Measurements from ENCODE around the gene TMEM235.
"Not testable (repeated sequence)": the region's sequence is repeated elsewhere in the genome, so short reads cannot be mapped to it uniquely, and the experiment has no call there.

Gene TMEM235

GRCh38 chr17:78233678-78234077 lies 2.2 kb downstream of the TMEM235 start:
- H3K27ac ChIP-seq, result no peak overlapping the region
- TF ChIP-seq, protein P1, sequence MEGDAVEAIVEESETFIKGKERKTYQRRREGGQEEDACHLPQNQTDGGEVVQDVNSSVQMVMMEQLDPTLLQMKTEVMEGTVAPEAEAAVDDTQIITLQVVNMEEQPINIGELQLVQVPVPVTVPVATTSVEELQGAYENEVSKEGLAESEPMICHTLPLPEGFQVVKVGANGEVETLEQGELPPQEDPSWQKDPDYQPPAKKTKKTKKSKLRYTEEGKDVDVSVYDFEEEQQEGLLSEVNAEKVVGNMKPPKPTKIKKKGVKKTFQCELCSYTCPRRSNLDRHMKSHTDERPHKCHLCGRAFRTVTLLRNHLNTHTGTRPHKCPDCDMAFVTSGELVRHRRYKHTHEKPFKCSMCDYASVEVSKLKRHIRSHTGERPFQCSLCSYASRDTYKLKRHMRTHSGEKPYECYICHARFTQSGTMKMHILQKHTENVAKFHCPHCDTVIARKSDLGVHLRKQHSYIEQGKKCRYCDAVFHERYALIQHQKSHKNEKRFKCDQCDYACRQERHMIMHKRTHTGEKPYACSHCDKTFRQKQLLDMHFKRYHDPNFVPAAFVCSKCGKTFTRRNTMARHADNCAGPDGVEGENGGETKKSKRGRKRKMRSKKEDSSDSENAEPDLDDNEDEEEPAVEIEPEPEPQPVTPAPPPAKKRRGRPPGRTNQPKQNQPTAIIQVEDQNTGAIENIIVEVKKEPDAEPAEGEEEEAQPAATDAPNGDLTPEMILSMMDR (IDR thresholded peaks at IDR 0.05), result no peak
- no peak for TF ChIP-seq ZFX (IDR thresholded peaks at IDR 0.05; ENCODE audit: borderline replicate concordance)

- no peak for TF ChIP-seq ZFX (IDR thresholded peaks at IDR 0.05; ENCODE audit: borderline replicate concordance)
- TF ChIP-seq, protein P1 (IDR thresholded peaks at IDR 0.05), result no peak
- H3K27ac ChIP-seq, result no peak overlapping the region
Observed at GRCh38 chr17:78234261-78234865, 2.9 kb downstream of the TMEM235 start.

- H3K27ac ChIP-seq, result not testable (repeated sequence)
Observed at GRCh38 chr17:78235022-78235421, 3.6 kb downstream of the TMEM235 start.

DNA sequence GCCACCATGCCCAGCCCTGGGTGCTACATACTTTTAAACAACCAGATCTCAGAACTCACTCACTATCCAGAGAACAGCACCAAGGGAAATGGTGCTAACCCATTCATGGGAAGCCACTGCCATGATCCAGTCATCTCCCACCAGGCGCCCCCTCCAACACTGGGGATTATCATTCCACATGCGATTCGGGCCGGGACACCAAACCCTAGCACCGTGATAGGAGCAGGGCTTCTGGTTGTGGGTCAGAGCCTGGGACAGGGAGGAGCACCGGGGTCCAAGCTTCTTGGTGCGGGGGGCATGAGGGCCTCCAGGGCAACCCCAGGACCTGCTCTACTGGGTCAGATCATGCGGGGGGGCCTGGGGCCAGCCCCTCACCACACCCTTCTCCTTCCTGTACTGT lies 4.5 kb downstream of the TMEM235 start:
- no peak overlapping the region for H3K27ac ChIP-seq
- TF ChIP-seq ZFX (IDR thresholded peaks at IDR 0.05; ENCODE audit: borderline replicate concordance), result no peak
- TF ChIP-seq, protein P1 (IDR thresholded peaks at IDR 0.05), result no peak

GRCh38 chr17:78236362-78237127 lies 5.1 kb downstream of the TMEM235 start:
- TF ChIP-seq ZFX (IDR thresholded peaks at IDR 0.05; ENCODE audit: borderline replicate concordance), result no peak
- TF ChIP-seq, protein P1 (IDR thresholded peaks at IDR 0.05), result no peak
- H3K27ac ChIP-seq, result no peak overlapping the region

DNA sequence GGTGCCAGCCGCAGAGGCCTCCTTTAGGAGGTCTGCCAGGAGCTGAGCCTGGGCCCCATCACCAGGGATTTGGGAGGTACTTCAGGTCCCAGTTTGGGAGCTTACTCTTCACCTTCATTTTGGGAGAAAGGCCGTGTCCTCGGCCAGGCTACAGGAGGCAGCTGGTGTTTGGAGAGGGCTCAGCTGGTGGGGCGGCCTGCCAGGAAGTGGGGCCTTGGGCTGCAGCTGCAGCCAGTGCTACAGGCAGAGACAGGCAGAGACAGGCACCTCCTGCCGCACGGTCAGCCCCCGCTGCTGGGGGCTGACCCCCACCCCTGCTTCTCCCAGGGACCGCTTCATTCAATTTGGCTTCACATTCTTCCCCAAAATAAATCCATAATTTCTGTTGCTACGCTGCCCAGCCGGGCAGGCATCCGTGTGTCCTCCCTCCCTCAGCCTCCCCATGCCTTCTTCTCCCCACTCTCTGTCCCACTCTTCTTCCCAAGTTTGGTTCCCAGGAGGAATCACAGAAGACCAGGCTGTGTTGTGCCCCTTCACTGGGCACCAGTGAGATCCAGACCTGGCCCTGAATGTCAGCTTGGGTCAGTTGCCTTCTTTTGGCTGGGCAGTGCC lies 6.1 kb downstream of the TMEM235 start:
- H3K27ac ChIP-seq, result no peak overlapping the region
- no peak for TF ChIP-seq ZFX (IDR thresholded peaks at IDR 0.05; ENCODE audit: borderline replicate concordance)
- TF ChIP-seq, protein P1 (IDR thresholded peaks at IDR 0.05), result no peak

GRCh38 chr17:78238823-78239488 lies 7.5 kb downstream of the TMEM235 start:
- no peak overlapping the region for H3K27ac ChIP-seq
- no peak for TF ChIP-seq ZFX (IDR thresholded peaks at IDR 0.05; ENCODE audit: borderline replicate concordance)
- TF ChIP-seq, protein P1 (IDR thresholded peaks at IDR 0.05), result no peak
